GM18867 (cell line): Measurements from ENCODE around the gene MICALL1.
A peak's percentile ranks its signal among the peaks of the same experiment; 100 is the strongest.
"Not testable (repeated sequence)": the region's sequence is repeated elsewhere in the genome, so short reads cannot be mapped to it uniquely, and the experiment has no call there.

Experiments
- ATAC-seq: cut with Tn5 transposase; IDR thresholded peaks from one replicate; pipeline ENCODE4 v1.9.1; 2021; ENCODE audit warnings: mild to moderate bottlenecking, moderate library complexity; ENCODE audit not compliant: unreplicated experiment

MICALL1 gene

DNA sequence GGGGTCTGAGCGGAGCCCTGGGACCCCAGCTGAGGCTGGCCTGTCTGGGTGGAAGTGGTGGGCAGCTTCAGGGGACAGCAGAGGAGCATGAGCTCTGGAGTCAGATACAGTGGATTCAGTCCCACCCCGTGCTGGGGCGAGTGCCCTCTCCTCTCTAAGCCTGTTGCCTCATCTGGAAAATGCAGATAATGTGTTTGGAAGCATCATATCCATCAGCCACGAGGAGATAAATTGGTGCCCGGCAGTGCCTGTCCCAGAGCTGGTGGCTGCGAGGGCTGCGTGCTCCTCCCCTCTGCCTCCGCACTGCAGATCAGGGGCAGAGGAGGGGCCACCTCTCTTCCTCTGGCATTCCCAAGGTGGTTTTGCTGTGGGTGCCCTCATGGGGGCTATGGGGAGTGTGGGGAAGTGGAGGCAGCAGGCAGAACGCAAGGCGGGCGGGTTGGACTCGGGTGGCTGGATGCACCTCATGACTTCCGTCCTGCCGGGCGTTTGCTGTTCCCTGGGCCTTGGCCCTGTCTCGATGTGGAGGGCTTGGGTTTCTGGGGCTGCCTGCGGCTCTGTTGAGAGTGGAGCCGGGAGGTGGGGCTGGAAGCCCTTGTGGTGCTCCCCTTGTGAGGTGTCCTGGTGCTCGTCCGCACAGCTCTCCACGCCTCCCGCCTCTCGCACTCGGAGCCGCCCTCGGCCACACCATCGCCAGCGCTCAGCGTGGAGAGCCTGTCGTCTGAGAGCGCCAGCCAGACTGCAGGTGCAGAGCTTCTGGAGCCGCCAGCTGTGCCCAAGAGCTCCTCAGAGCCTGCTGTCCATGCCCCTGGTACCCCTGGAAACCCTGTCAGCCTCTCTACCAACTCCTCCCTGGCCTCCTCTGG is 20.9 kb downstream of the MICALL1 start:
- no peak for ATAC-seq

DNA sequence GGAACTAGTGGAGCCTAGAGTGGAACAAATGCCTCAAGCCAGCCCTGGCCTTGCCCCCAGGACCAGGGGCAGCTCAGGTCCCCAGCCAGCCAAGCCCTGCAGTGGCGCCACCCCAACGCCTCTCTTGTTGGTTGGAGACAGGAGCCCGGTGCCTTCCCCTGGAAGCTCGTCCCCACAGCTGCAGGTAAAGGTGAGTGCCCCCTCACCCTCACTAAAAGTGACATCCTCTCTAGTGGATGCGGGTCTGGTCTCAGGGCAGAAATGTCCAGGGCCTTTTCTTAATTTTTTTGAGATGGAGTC is 21.5 kb downstream of the MICALL1 start:
- ATAC-seq = no peak

DNA sequence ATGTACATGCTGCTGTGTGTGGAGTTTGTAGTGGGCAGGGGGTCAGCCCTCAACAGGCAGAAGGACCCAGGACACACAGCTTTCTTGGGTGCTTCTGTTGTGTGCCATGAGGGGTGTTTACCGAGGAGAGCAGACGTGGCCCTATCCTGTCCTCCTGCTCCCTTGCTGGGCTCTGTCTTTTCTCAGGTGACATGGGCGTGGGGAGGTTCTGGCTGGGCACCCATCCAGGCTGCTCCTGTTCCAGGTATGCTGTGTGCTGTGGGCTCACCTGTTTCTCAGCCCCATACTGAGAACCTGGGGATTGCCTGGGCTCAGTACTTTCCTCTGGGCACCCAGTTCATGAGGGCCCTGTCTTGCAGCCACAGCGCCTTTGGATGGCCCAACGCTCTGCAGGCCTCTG is 23.3 kb downstream of the MICALL1 start:
- ATAC-seq = no peak

DNA sequence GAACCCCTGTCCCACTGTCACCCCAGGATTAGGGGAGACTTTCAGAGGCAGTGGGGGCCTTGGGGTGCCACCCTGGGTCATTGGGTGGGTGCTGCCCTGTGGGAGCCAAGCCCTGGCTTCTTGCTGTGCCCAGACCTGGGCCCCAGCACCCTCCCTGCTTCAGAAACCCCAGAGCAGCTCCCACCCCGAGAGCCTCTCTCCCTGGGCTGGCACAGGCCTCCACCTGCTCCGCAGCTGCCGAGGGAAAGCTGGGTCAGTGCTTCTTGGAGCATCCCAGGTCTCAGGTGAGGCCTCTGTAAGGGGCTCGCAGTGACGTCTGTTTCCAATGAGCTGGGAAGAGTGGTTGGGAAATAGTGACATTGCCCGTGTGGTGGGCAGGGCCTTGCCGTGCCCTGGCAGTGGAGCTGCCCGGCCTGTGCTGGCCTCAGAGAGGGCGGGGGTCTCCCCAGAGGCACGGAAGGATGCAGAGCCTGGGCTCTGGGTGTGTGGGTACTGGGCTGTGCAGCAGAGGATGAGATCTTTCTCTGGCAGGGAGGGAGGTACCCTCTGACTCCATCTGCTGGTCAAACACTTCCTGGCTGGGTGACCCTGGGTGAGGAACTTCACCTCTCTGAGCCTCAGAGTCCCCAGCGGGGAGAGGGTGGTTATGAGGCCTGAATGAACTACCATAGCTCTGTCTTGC is 24.3 kb downstream of the MICALL1 start:
- ATAC-seq = no peak

DNA sequence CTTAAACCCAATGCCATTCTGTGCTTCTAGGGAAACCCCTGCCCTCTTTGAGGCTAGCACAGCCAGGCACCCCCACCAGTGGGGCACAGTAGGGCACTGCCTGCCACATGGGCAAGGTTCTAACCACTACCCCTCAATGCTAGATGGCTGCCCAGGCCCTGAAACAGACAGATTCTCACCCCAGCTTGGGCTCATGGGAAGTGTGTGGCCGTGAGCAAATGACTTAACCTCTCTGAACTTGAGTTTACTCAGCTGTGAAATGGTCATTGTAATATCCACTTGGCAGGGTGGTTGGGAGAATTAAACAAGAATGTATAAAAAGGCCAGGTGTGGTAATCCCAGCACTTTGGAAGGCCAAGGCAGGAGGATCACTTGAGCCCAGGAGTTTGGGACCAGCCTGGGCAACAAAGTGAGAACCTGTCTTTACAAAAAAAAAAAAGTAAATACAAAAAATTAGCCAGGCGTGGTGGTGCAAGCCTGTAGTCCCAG is 24.9 kb downstream of the MICALL1 start:
- ATAC-seq = no peak

DNA sequence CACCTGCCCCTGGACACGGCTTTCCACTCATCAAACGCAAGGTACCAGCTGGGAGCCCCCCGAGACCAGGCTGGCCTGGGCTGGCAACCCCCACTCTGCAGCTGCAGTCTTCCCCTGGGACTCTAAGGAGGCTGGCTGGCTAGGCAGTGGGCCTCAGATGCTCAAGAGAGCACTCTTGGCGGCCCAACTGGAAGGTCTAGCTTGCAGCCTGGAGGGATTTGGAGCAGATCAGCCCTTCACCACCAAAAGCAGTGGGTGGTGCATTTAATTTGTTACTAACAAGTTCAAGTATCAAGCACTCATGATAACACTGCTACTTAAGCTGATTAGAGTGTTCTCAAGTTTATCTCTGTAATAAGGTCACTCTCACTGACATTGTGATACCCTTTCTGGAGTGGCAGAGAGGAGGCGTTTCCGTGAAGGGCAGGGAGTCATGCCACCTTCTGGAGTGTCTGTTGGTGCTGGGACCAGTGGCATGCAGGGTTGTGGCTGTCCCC is 25.8 kb downstream of the MICALL1 start:
- no peak for ATAC-seq

DNA sequence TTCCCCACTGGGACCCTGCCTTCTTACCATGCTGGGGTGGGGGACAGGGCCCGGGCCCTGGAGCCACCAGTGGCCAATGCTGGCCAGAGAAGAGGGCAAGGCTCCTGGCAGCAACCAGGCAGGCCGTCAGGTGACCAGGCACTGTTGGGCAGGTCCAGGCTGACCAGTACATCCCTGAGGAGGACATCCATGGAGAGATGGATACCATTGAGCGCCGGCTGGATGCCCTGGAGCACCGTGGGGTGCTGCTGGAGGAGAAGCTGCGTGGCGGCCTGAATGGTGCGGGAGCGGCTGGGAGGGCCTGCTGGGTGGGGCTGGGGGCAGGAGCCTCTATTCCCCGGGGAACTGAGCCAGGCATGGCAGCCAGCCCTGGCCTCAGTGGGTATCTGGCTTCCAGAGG is 26.3 kb downstream of the MICALL1 start:
- no peak for ATAC-seq

DNA sequence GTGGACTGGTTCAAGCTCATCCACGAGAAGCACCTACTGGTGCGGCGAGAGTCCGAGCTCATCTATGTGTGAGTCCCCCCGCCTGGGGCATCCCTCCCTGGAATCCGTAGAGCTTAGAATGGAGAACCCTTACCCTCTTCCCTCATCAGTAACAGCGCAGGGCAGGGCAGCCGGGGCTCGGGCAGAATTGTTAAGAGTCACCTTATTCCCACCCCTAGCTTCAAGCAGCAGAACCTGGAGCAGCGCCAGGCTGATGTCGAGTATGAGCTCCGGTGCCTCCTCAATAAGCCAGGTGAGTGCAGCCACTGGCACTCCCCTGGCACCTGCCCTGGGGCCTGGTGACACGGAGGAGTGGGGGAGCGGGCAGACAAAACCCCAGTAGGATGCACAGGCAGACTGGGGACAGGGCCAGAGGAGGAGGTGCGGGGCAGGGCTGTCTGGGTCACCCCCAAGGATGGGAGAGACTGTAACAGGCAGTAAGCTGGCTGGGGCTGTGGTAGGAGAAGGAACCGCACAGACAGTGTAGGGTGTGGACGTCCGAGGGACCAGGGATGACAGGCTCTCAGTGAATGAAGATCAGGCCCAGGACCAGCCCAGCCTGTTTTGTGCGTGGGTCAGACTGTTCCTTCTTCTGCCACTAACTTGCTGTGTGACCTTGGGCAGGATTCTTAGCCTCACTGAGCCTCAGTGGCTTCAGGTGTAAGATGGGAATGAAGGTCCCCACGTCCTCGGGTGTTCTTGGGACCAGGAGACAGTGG is 26.9 kb downstream of the MICALL1 start:
- ATAC-seq = no peak

DNA sequence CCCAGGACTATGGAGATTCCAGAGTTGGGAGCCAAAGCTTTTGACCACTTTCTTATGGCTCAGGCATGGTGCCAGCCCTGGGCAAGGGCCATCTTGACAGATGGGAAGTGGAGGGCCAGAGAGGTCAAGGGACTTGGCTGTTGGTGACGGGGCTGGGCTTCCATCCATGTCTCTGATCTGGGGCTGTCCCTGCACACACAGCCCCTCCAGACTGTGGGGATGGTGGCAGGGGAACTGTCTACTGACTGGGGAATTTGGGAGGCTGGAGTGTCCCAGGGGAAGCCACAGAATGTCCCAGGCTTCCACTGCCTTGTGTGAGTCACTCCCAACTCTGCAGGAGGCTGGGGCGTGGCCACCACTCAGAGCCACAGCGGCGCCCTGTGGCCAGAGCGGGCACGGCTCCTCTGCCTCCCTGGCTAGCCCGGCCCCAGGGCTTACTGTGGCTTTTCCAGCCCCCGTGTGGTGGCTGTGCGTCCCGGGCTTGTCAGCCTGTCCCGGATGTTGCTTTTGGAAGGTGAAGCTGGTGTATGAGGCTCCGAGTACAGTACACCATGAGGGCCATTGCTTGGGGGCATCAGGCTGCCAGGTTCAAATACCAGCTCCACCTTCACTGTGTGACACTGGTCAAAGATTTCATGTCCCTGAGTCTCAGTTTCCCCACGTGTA is 27.7 kb downstream of the MICALL1 start:
- peak; percentile 75 for ATAC-seq

DNA sequence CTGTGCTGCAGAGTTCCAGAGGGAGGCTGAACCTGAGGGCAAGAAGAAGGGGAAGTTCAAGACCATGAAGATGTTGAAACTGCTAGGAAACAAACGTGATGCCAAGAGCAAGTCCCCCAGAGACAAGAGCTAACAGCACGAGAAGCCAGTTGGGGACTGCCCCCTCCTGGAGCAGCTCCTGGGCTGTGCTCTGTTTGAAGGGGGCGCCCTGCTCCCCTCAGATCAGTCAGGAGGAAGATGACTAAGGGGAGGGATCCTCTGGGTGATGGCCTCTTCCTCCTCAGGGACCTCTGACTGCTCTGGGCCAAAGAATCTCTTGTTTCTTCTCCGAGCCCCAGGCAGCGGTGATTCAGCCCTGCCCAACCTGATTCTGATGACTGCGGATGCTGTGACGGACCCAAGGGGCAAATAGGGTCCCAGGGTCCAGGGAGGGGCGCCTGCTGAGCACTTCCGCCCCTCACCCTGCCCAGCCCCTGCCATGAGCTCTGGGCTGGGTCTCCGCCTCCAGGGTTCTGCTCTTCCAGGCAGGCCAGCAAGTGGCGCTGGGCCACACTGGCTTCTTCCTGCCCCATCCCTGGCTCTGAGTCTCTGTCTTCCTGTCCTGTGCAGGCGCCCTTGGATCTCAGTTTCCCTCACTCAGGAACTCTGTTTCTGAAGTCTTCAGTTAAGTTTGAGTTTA is 34.7 kb downstream of the MICALL1 start:
- ATAC-seq = no peak

DNA sequence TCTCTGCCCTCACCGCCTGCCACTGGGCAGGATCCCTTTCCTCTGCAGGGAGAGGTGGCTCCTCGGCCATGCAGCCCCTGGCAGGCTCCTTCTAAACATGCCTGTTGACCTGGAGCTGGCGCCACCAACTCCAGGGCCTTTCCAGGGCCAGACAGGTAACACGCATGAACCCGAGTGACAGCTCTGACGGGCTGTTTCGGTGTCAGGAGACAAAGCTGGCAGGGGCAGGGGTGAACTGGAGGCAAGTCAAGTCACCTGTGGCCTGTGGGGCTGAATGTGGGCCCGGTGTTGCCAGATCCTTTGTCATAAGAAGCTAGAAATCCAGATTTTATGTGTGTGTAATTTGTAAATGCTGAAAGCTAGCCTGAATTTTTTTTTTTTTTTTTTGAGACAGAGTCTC is 36.0 kb downstream of the MICALL1 start:
- no peak for ATAC-seq

DNA sequence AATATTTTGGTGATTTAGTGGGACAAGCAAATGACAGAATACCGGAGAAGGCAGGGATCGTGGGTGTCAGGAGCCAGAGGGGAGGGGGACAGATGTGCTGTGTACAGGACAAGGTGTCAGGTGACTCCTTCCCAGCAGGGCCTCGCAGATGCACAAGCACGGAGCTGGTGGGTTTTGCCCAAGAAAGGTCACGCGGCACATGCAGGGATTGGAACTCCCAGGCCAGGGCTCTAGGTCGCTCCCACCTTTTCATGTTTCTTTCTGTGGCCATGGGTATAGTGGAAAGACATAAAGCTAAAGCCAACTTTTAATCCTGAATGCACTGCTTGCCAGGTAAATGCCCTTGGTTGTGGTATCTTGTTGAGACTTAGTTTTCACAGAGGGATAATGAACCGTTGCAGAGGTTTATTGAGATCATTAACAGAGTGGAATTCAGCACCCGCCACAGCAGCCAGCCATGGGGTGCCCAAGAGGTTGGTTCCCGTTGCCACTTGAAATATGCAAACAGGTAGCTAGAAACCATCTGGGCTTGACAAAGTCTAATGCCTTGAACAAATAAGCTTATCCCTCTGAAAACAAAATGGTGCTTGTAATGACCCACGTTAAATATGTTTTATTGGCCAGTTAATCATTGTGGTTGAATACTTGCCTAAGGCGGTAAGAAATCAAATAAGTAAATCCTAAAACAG is 37.2 kb downstream of the MICALL1 start:
- ATAC-seq = no peak

DNA sequence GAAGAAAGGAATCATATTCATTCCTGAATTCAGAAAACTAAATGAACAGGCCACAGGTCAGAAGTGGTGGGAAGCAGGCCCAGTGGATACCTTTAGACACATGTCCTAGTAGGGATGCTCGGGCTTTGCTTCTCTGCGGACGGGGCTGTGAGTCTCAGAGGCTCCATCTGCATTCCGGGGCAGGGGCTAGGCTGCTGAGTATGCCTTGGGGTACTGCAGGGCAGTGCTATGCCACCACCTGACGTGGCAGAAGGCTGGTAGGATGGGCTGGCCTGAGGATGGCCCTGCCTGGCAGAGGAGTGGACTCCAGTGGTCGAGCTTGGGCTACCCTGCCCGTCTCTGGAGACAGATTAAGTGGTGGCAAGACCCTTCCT is 37.7 kb downstream of the MICALL1 start:
- no peak for ATAC-seq

DNA sequence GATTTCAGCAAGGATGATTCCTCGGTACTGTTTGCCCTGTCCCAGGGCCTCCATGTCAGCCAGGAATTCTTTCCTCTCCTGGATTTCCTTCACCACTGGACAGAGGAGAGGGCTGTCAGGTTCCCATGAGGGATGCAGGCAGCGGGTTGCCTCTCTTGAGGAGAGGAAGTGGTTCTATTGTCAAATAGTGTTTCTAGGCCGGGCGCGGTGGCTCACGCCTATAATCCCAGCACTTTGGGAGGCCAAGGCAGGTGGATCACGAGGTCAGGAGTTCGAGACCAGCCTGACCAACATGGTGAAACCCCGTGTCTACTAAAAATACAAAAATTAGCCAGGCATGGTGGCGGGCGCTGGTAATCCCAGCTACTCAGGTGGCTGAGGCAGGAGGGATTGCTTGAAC is 38.3 kb downstream of the MICALL1 start:
- ATAC-seq = not testable (repeated sequence)

DNA sequence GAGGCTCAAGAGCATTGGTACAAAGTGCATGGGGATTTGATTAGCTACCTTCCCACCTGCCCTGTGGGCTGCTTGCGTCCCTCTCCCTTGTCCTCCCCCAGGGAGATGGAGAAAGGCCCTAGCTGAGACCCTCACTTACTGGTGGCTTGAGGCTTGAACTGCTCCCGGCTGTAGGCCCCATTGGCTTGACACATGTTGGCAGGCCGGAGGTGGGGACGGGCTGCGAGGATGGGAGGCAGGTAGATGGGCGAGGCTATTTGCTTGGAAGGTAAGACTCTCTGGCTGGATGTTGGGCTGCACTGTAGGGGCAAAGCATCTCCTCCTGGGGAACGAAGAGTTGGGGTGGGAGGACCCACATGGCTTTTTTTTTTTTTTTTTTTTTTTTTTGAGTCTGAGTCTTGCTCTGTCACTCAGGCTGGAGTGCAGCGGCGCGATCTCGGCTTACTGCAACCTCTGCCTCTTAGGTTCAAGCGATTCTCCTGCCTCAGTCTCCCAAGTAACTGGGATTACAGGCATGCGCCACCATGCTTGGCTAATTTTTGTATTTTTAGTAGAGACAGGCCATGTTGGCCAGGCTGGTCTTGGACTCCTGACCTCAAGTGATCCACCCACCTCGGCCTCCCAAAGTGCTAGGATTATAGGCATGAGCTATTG is 41.2 kb downstream of the MICALL1 start:
- ATAC-seq = not testable (repeated sequence)

DNA sequence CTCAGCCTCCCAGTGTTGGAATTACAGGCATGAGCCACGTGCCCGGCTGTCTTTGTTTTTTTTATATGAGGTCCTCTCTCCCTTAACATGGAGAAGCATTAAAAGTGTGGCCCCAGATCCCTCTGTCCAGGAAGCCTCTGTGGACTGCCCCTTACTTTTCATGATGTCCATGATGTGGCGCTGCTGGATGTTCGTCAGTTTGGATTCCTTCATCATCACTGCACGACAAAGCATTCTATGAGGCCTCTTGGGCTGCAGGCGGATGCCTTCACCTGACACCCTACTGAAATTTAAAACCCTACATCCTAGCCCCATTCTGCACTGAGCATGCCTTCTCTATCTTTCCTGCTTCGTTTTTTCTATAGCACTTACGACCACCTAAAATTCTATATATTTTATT is 45.2 kb downstream of the MICALL1 start:
- ATAC-seq = no peak

DNA sequence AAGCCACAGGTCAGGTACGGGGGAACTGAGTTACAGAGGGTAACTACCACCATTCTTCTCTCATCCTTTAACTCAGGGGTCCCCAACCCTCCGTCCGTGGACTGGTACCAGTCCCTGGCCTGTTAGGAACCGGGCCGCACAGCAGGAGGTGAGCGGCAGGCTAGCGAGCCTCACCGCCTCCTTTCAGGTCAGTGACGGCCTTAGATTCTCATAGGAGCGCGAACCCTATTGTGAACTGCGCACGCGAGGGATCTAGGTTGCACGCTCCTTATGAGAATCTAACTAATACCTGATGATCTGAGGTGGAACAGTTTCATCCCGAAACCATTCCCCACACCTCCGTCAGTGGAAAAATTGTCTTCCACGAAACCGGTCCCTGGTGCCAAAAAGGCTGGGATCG is 46.5 kb downstream of the MICALL1 start:
- not testable (repeated sequence) for ATAC-seq

DNA sequence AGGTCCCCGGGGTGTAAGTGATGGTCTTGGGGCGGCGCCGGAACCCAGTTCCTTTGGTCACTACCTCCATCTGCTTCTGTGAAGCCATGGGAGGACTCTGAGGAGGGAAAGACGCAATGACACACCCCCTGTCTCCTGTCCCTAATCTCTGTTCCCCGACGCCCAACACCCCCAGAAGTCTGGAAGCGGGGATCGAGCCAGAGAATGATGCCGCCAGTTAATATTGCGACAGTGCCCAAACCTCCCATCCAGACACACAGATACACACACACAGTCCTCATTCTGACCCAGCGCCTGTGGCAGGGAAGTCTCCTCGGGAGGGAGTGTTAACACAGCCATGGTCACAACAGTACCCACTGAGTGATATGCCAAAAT is 47.0 kb downstream of the MICALL1 start:
- no peak for ATAC-seq

DNA sequence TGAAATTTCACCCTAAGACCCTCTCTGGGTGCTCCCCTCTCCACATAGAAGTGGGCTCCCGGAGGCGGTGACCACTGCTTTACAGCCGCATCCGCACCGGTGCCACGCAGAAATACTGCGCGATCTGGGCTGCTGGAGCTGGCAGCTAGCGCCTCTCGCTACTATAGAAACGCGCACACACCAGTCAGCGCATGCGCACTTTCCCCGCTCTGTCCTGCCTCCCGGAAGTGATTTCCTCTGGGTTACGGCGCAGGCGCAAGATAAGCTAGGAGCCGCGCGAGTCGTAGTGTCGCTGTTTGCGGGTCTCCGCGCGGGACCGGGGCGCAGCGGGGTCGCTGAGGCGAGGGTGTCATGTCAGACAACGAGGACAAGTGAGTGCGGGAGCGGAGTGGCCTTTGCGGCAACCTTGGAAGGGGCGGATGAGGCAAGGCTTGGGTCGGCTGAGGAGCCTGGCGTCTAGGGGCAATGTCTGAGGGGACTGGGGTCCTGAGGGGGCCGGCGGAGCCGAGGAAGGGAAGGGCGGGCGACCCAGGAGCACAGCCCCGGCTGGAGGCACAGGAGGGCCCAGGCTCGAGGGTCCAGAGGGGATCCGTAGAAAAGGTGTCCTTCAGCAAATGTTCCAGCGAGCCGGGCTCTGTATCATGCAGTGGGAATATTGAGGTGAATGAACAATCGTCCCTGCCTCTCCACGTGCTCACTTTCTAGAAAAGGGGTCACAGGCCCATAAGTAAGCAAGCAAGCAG is 47.5 kb downstream of the MICALL1 start, which contains the start of the genes C22orf23 and POLR2F:
Gene C22orf23, minus strand, starts transcription at position 165 of the 743 bp plus-strand sequence. CDS start 452 bp downstream, outside the sequence.
Gene POLR2F, plus strand, starts transcription at position 263 of the 743 bp plus-strand sequence. Its CDS starts 89 bp downstream, at position 352.
- peak; percentile 91 for ATAC-seq
